Measurements from ENCODE around the gene NOP14.

- TF ChIP-seq, protein P1, sequence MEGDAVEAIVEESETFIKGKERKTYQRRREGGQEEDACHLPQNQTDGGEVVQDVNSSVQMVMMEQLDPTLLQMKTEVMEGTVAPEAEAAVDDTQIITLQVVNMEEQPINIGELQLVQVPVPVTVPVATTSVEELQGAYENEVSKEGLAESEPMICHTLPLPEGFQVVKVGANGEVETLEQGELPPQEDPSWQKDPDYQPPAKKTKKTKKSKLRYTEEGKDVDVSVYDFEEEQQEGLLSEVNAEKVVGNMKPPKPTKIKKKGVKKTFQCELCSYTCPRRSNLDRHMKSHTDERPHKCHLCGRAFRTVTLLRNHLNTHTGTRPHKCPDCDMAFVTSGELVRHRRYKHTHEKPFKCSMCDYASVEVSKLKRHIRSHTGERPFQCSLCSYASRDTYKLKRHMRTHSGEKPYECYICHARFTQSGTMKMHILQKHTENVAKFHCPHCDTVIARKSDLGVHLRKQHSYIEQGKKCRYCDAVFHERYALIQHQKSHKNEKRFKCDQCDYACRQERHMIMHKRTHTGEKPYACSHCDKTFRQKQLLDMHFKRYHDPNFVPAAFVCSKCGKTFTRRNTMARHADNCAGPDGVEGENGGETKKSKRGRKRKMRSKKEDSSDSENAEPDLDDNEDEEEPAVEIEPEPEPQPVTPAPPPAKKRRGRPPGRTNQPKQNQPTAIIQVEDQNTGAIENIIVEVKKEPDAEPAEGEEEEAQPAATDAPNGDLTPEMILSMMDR (IDR thresholded peaks at IDR 0.05): no peak
- TF ChIP-seq EP300 (IDR thresholded peaks at IDR 0.05): no peak
Measured at GRCh38 chr4:2902126-2902525, 61.1 kb downstream of the NOP14 start.

Measured in tibial nerve (tissue), 4 donors.